HCT116 (cell line): ENCODE data around the gene STRA8. TPM values are rescaled to one million over a fixed set of nuclear protein-coding genes. Genes with fewer than 3 reads are reported as not detected.

ENCODE experiments used
- ATAC-seq: fragments of 200-7000 bp; cut with Tn5 transposase; 2 replicates; pipeline ENCODE4 v1.9.1; 2020; ENCODE audit warnings: mild to moderate bottlenecking, moderate library complexity
- BruUV-seq: library from RNA; stranded (reverse); fragments of 400-500 nt; replicated peaks from 2 replicates; lab custom pipeline; 2021; lab: Mats Ljungman, UMichigan
- CTCF ChIA-PET: fragments of 300-600 bp; sonication (Branson Sonifier 250); formaldehyde crosslinking; loops from one replicate; lab custom pipeline; 2021; ENCODE audit warnings: antibody characterized with exemption; lab: Charles Lee
- POLR2A ChIA-PET: fragments of 300-600, 350-600 bp; sonication (Branson Sonifier 250); formaldehyde crosslinking; loops from one replicate; lab custom pipeline; 2021; ENCODE audit warnings: antibody characterized with exemption; lab: Charles Lee
- RAD21 ChIA-PET, 2 experiments: fragments of 300-600 bp; sonication (Branson Sonifier 250); formaldehyde crosslinking; loops; one replicate each; lab custom pipeline; 2023; ENCODE audit warnings: low total read pairs in 2 of 2; ENCODE audit not compliant: uncharacterized antibody in 2 of 2, unreplicated experiment in 2 of 2, low non-redundant PET in 1 of 2; lab: Charles Lee
- DNase-seq: peaks from one replicate; pipeline ENCODE4 v3.0.0-alpha.2; 2010; ENCODE audit warnings: low read depth, low spot score
- H2AFZ ChIP-seq: fragments of 200-600 bp; shearing (Covaris generic), sonication (generic); 2 replicates; pipeline ENCODE4 v1.6.1; 2017; ENCODE audit warnings: low read depth, mixed run types, mixed read lengths, antibody characterized with exemption, low read length; ENCODE audit not compliant: poor library complexity, severe bottlenecking
- H3K27ac ChIP-seq: 2 replicates; pipeline ENCODE4 v1.5.1; 2012; ENCODE audit warnings: low read depth, low read length
- H3K27me3 ChIP-seq: fragments of 200-600 bp; sonication (generic); 2 replicates; pipeline ENCODE4 v1.6.1; 2016; ENCODE audit warnings: mixed run types, low read length, mixed read lengths; ENCODE audit not compliant: insufficient read depth
- H3K36me3 ChIP-seq, 2 experiments: fragments of 200-500 bp in 1 of 2; fragments of 200-600 bp in 1 of 2; sonication (Bioruptor generic) in 1 of 2; sonication (generic) in 1 of 2; 2 replicates each; pipeline versions ENCODE4 v1.5.1 to v1.6.1; 2014 to 2016; ENCODE audit warnings: low read length in 2 of 2, inconsistent platforms in 1 of 2, mixed read lengths in 1 of 2, mixed run types in 1 of 2; ENCODE audit not compliant: insufficient read depth in 2 of 2, control insufficient read depth in 1 of 2
- H3K4me1 ChIP-seq, 2 experiments: fragments of 200-600 bp in 1 of 2; sonication (generic) in 1 of 2; 2 replicates each; pipeline versions ENCODE4 v1.5.1 to v1.6.1; 2012 to 2017; ENCODE audit warnings: low read length in 2 of 2, inconsistent platforms in 1 of 2, mild to moderate bottlenecking in 1 of 2, mixed read lengths in 1 of 2, mixed run types in 1 of 2, moderate library complexity in 1 of 2; ENCODE audit not compliant: insufficient read depth in 2 of 2, control insufficient read depth in 1 of 2
- H3K4me2 ChIP-seq: fragments of 200-600 bp; sonication (generic); 2 replicates; pipeline ENCODE4 v1.6.1; 2017; ENCODE audit warnings: mixed run types, low read length, mixed read lengths
- H3K4me3 ChIP-seq, 2 experiments: fragments of 200-600 bp in 1 of 2; sonication (generic) in 1 of 2; replicated peaks in 1 of 2; 2 replicates each; pipeline ENCODE4 v1.5.1; 2011 to 2016; ENCODE audit warnings: low read length in 2 of 2, control low read depth in 1 of 2, low read depth in 1 of 2, mild to moderate bottlenecking in 1 of 2, mixed read lengths in 1 of 2, mixed run types in 1 of 2
- H3K79me2 ChIP-seq: fragments of 200-600 bp; sonication (generic); 2 replicates; pipeline ENCODE4 v1.6.1; 2017; ENCODE audit warnings: mild to moderate bottlenecking, mixed run types, low read length, moderate library complexity, mixed read lengths; ENCODE audit not compliant: insufficient read depth
- H3K9ac ChIP-seq: fragments of 200-600 bp; sonication (generic); 2 replicates; pipeline ENCODE4 v1.6.1; 2016; ENCODE audit warnings: low read length, mixed read lengths
- H3K9me2 ChIP-seq: fragments of 200-600 bp; sonication (generic), shearing (Covaris generic); 2 replicates; pipeline ENCODE4 v1.6.1; 2017; ENCODE audit warnings: mixed run types, mild to moderate bottlenecking, moderate library complexity; ENCODE audit not compliant: insufficient read depth
- H3K9me3 ChIP-seq, 2 experiments: fragments of 200-500 bp in 1 of 2; fragments of 200-600 bp in 1 of 2; sonication (Bioruptor generic) in 1 of 2; sonication (generic) in 1 of 2; 2 replicates each; pipeline ENCODE4 v1.6.1; 2014 to 2017; ENCODE audit warnings: low read length in 2 of 2, mixed read lengths in 2 of 2, inconsistent platforms in 1 of 2, low read depth in 1 of 2, mild to moderate bottlenecking in 1 of 2, mixed run types in 1 of 2, moderate library complexity in 1 of 2; ENCODE audit not compliant: control insufficient read depth in 1 of 2, insufficient read depth in 1 of 2
- H4K20me1 ChIP-seq: fragments of 200-600 bp; sonication (generic), shearing (Covaris generic); 2 replicates; pipeline ENCODE4 v1.6.1; 2017; ENCODE audit warnings: mixed run types, mild to moderate bottlenecking, moderate library complexity; ENCODE audit not compliant: insufficient read depth
- CEBPB ChIP-seq: IDR thresholded peaks from 2 replicates; pipeline ENCODE4 v1.6.1; 2012; ENCODE audit warnings: low read depth
- ELF1 ChIP-seq: IDR thresholded peaks from 2 replicates; pipeline ENCODE4 v1.6.1; 2012; ENCODE audit warnings: low read depth, borderline replicate concordance
- EZH2 ChIP-seq: fragments of 200-600 bp; sonication (generic); IDR thresholded peaks from 2 replicates; pipeline ENCODE4 v1.6.1; 2017; ENCODE audit warnings: antibody characterized with exemption, mixed run types
- EZH2phosphoT487 ChIP-seq: fragments of 200-600 bp; IDR thresholded peaks from 2 replicates; pipeline ENCODE4 v1.6.1; 2018; ENCODE audit warnings: antibody characterized with exemption, borderline replicate concordance
- RAD21 ChIP-seq: IDR thresholded peaks from 2 replicates; pipeline ENCODE4 v1.6.1; 2012; ENCODE audit warnings: low read depth, mild to moderate bottlenecking
- SP1 ChIP-seq: IDR thresholded peaks from 2 replicates; pipeline ENCODE4 v1.6.1; 2012; ENCODE audit warnings: low read depth
- SRF ChIP-seq: IDR thresholded peaks from 2 replicates; pipeline ENCODE4 v1.6.1; 2012; ENCODE audit warnings: low read depth
- YY1 ChIP-seq: IDR thresholded peaks from 2 replicates; pipeline ENCODE4 v1.6.1; 2011; ENCODE audit warnings: low read length, low read depth, moderate library complexity, mild to moderate bottlenecking; ENCODE audit not compliant: insufficient replicate concordance; ENCODE audit errors: extremely low read depth
- intact Hi-C: fragments of 100-400 bp; cut with micrococcal nuclease; formaldehyde crosslinking; loops from 2 replicates; pipeline ENCODE4 v1.10.0; 2022
- total RNA-seq: library from RNA; stranded (reverse); gene quantifications from one replicate; pipeline ENCODE4 v1.2.1, GENCODE V29; 2021; ENCODE audit not compliant: unreplicated experiment
- TF ChIP-seq, protein P1 (sequence below), 3 experiments: fragments of 200-600 bp in 1 of 3; sonication (generic) in 1 of 3; IDR thresholded peaks in 2 of 3; conservative IDR thresholded peaks in 1 of 3; 2 replicates each; pipeline ENCODE4 v1.5.1; 2012 to 2017; ENCODE audit warnings: low read depth in 2 of 3, low read length in 2 of 3, antibody characterized with exemption in 1 of 3, borderline replicate concordance in 1 of 3, control low read depth in 1 of 3, mild to moderate bottlenecking in 1 of 3, mixed read lengths in 1 of 3, mixed run types in 1 of 3, moderate library complexity in 1 of 3; ENCODE audit not compliant: insufficient read depth in 1 of 3
- TF ChIP-seq, protein P2 (sequence below): IDR thresholded peaks from 2 replicates; pipeline ENCODE4 v1.6.1; 2012

The STRA8 gene
- total RNA-seq, 1 experiment from 2014 or later = not detected

DNA sequence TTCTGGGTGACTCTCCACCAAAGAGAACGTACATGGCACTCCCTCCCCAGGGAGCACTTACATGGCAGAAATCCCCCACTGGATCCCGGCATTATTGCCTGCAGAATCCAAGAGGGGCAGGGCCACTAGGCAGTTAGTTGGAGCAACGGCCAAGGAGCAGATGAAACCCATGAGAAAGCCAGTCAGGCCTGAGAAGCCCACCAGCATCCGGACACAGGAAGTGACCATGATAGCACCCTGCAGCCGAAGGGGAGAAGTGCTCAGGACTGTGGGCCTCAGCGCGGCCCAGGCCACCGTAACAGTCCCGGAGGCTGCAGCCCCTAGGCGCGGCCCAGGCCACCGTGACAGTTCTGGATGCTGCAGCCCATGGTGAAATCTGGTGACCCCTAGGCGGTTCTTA lies 43.5 kb downstream of the STRA8 start:
- H4K20me1 ChIP-seq = no peaks in the 10 kb centered on the region
- no peak overlapping the region for H3K9ac ChIP-seq
- intact Hi-C loops = loop anchor here (5.0 kb wide), 1 partner anchor 730 kb away; no protein-coding TSS in a partner anchor
- H3K27me3 ChIP-seq = peaks cover 5% of the 10 kb centered on the region
- no peaks in the 10 kb centered on the region for H3K79me2 ChIP-seq
- no peaks in the 10 kb centered on the region for H3K9me3 ChIP-seq
- H3K27ac ChIP-seq = no peak overlapping the region
- no peaks in the 10 kb centered on the region; a peak in 1 of 4 replicates for H3K4me1 ChIP-seq
- DNase-seq (no peak), ATAC-seq (no peak)
- no peak overlapping the region for H3K4me3 ChIP-seq
- no peak for TF ChIP-seq SP1
- TF ChIP-seq, protein P1, sequence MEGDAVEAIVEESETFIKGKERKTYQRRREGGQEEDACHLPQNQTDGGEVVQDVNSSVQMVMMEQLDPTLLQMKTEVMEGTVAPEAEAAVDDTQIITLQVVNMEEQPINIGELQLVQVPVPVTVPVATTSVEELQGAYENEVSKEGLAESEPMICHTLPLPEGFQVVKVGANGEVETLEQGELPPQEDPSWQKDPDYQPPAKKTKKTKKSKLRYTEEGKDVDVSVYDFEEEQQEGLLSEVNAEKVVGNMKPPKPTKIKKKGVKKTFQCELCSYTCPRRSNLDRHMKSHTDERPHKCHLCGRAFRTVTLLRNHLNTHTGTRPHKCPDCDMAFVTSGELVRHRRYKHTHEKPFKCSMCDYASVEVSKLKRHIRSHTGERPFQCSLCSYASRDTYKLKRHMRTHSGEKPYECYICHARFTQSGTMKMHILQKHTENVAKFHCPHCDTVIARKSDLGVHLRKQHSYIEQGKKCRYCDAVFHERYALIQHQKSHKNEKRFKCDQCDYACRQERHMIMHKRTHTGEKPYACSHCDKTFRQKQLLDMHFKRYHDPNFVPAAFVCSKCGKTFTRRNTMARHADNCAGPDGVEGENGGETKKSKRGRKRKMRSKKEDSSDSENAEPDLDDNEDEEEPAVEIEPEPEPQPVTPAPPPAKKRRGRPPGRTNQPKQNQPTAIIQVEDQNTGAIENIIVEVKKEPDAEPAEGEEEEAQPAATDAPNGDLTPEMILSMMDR (IDR thresholded peaks at IDR 0.05 in 2 of 3, conservative IDR thresholded peaks at IDR 0.05 in 1 of 3; ENCODE audit: borderline replicate concordance in 1 of 3, insufficient read depth in 1 of 3, low read depth in 2 of 3, low read length in 2 of 3) = no peak
- H3K9me2 ChIP-seq = no peaks in the 10 kb centered on the region
- CTCF ChIA-PET = no interaction called here
- BruUV-seq = no TSS peak
- H3K4me2 ChIP-seq = no peak overlapping the region
- POLR2A ChIA-PET = no interaction called here
- H2AFZ ChIP-seq = no peak overlapping the region
- H3K36me3 ChIP-seq = no peaks in the 10 kb centered on the region
- RAD21 ChIA-PET = no interaction called here

DNA sequence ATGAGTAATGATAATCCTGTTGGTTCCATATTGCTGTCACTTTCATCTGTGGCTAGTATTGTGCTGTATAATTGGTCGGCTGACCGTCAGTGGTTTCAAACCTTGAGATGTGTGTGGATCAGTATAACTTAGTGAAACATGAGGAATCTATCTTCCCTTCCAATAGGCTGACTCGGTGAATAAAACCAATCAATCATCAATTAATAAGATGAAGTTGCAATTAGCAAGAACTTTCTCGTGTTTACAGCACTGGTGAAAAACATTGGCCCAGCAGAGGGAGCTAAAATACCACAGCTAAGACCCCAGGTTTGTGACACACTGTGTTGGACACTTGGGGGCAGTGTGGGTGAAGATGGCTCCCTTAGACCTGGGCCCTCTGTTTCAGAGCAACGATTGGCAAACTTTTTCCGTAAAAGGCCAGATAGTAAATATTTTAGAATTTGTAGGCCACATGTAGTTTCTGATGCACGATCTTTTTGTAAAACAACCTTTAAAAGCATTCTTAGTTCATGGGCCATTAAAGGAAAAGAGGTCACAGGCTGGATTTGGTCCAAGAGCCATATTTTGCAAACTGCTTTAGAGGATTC lies 47.8 kb downstream of the STRA8 start:
- Histone ChIP-seq H4K20me1 (no peaks in the 10 kb centered on the region), H3K27me3 (peaks cover 5% of the 10 kb centered on the region), H3K4me3 (no peak overlapping the region), H2AFZ (peak overlapping the region; percentile 78), H3K79me2 (no peaks in the 10 kb centered on the region), H3K9me3 (no peaks in the 10 kb centered on the region), H3K27ac (no peak overlapping the region), H3K4me1 (no peaks in the 10 kb centered on the region; a peak in 1 of 4 replicates), H3K9ac (no peak overlapping the region), H3K9me2 (no peaks in the 10 kb centered on the region), H3K36me3 (no peaks in the 10 kb centered on the region), H3K4me2 (peak overlapping the region; percentile 43)
- peak; percentile 79 for DNase-seq
- POLR2A ChIA-PET = no interaction called here
- intact Hi-C loops = loop anchor here (10.0 kb wide), 1 partner anchor 523 kb away; no protein-coding TSS in a partner anchor
- RAD21 ChIA-PET = interaction anchor here in 1 of 2 experiments (1.9 kb wide), 1 partner anchor 54 kb away, joined by 14 read pairs; no protein-coding TSS in a partner anchor
- peak; percentile 99 for ATAC-seq
- BruUV-seq = no TSS peak
- CTCF ChIA-PET = interaction anchor here (1.0 to 4.6 kb wide), 6 partner anchors 20 to 381 kb away, joined by 3 to 77 read pairs (median 4); partner anchors contain the start of gene STMP1
- TF ChIP-seq SRF = peak; percentile 47; the same call in 1 of the 2 replicates
- TF ChIP-seq EZH2 = no peak
- no peak for TF ChIP-seq EZH2phosphoT487
- no peak for TF ChIP-seq CEBPB
- no peak for TF ChIP-seq SP1
- TF ChIP-seq, protein P1 (IDR thresholded peaks at IDR 0.05 in 2 of 3, conservative IDR thresholded peaks at IDR 0.05 in 1 of 3; ENCODE audit: borderline replicate concordance in 1 of 3, insufficient read depth in 1 of 3, low read depth in 2 of 3, low read length in 2 of 3) = peak; percentile 96 to 100 (median 99)
- no peak for TF ChIP-seq ELF1
- peak; percentile 73 for TF ChIP-seq YY1
- TF ChIP-seq, protein P2, sequence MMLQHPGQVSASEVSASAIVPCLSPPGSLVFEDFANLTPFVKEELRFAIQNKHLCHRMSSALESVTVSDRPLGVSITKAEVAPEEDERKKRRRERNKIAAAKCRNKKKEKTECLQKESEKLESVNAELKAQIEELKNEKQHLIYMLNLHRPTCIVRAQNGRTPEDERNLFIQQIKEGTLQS = no peak
- TF ChIP-seq RAD21 = peak; percentile 100
